NCI-H1417 treated with DMSO at 0.1 percent for 48 hours (cell line): Measurements from ENCODE around the gene MYO15A.

Experiments used
- DNase-seq: peaks from one replicate; lab custom pipeline; 2025; lab: John Stamatoyannopoulos, UW

Gene MYO15A

GRCh38 chr17:18102640-18103039, 5.9 kb upstream of the MYO15A start:
- no peak for DNase-seq

GRCh38 chr17:18105027-18105426, 3.5 kb upstream of the MYO15A start:
- no peak for DNase-seq

GRCh38 chr17:18105595-18105994, 3.0 kb upstream of the MYO15A start:
- DNase-seq, result no peak

- no peak for DNase-seq
Observed at GRCh38 chr17:18106211-18106610, 2.3 kb upstream of the MYO15A start.

- no peak for DNase-seq
Observed at GRCh38 chr17:18107061-18107790, 1.3 kb upstream of the MYO15A start.

GRCh38 chr17:18107971-18108370, 585 bp upstream of the MYO15A start:
- DNase-seq, result no peak

DNA sequence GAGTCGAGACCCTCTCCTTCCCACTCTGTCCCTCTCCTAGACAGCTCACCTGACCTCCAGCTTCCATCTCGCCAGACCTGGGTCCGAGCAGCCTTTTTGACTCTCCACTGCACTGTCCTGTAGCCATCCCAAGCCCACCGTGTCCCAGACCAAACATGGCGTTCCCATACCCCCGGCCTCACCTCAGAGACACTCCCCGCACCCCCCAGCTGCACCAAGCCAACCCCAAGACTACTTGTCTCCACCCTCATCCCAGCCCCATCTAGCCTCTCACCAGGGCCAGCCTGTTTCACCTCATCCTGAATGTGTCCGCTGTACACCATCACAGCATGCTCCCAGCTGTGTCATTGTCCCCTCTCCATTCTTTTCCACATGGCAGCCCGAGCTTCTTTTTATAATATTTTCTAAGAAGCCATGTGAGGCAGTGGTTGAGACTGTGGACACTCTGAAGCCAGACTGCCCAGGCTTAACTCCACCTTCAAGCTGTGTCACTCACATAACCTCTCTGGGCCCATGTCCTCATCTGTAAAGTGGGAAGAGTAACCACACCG, 1.5 kb downstream of the MYO15A start:
- no peak for DNase-seq

- DNase-seq, result no peak
Observed at GRCh38 chr17:18110636-18111145, 2.1 kb downstream of the MYO15A start.

DNA sequence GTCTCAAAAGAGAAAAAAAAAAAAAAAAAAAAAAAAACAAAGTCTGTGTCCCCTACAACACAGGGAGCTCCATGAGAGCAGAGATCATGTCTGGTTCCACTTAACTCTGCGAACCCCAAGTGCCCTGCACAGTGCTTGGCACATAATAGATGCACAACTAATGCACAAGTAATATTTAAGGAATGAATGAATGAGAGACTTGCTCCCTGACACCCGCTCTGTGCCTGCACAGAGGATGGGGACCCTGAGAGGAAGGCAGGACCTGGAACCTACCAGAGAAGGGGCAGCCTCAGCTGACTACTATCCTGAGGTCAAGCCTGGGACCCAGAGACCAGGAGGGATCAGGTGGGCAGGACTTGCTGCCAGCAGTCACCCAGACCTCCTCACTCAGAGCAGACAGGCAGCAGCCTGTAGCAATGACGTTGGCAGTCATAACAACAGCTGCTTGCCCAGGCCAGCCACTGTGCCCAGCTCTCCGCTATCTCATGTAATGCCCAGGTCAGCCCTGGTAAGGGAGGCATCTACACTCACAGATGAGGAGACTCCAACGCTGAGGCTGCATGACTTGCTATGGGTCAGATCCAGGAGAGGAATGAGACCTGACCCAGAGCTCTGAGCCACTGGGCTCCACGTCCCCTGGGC, 2.9 kb downstream of the MYO15A start:
- DNase-seq, result no peak

DNA sequence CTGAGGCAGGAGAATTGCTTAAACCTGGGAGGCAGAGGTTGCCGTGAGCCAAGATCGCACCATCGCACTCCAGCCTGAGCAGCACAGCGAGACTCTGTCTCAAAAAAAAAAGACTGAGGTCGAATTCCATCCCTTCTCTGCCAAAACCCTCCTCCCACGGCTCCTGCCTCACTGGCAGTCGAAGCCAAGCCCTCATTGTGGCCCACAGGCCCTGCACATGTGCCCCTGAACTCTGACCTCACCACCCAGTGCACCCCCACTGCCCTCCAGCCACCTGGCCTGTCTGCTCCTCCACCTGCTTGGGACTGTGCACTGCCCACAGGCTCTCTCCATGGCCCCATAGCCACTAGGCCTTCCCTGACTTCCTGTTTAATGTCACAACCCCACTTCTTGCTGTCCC, 7.0 kb downstream of the MYO15A start:
- DNase-seq, result no peak

DNA sequence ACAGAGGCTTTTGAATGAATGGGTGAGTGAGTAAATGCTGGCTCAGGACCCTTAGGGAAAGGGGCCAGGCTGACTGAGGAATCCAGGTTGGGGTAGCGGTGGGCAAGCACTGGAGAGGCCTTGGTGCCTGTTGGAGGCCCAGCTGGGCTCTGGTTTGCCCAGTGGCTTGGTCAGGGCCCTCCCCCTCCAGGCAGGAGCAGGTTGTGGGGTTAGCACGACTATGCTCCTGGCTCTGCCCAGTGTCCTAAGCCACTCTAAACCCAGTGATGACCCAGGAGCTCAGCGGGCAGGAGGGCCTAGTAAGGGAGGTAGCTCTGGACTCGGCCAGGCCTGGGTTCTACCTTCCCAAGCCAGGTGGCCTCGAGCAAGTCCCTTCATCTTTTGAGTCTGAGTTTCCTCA, 7.5 kb downstream of the MYO15A start:
- no peak for DNase-seq

- no peak for DNase-seq
Observed at GRCh38 chr17:18117533-18117932, 9.0 kb downstream of the MYO15A start.

DNA sequence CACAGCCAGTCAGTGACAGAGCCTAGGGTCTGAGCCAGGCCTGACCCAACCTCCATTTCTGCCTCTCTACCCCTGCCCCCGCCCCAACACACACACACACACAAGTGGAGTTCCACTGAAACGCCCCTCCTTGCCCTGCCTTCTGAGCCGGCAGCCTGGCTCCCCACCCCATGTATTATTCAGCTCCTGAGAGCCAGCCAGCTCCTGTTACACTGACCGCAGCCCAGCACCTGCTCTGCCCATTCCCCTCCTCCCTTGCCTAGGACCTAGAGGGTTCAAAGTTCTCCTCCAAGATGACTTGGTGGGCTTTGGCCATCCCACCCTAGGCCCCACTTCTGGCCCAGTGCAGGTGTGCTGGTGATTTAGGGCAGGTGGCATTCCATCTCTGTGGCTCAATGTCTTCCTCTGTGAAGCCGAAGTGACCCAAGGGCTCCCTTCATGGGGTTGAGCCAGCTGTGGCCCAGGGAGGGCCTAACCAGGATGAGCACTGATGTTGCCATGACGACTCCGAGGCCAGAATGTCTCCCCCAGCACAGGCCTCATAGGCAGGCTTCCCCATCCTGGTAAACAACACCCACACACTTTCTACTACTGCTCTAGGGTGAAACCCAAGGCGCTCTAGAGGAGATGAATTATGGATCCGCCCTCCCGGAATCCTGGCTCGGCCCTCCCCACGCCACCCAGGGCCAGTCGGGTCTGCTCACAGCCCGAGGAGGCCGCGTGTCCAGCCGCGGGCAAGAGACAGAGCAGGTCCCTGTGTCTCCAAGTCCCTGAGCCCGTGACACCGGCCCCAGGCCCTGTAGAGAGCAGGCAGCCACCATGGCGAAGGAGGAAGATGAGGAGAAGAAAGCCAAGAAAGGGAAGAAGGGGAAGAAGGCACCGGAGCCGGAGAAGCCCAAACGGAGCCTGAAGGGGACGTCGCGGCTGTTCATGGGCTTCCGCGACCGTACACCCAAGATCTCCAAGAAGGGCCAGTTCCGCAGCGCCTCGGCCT, 9.7 kb downstream of the MYO15A start:
- no peak for DNase-seq

- DNase-seq, result no peak
Observed at GRCh38 chr17:18119166-18119745, 10.7 kb downstream of the MYO15A start.

GRCh38 chr17:18119938-18120337, 11.4 kb downstream of the MYO15A start:
- DNase-seq, result no peak

- no peak for DNase-seq
Observed at GRCh38 chr17:18120461-18121017, 12.0 kb downstream of the MYO15A start.

DNA sequence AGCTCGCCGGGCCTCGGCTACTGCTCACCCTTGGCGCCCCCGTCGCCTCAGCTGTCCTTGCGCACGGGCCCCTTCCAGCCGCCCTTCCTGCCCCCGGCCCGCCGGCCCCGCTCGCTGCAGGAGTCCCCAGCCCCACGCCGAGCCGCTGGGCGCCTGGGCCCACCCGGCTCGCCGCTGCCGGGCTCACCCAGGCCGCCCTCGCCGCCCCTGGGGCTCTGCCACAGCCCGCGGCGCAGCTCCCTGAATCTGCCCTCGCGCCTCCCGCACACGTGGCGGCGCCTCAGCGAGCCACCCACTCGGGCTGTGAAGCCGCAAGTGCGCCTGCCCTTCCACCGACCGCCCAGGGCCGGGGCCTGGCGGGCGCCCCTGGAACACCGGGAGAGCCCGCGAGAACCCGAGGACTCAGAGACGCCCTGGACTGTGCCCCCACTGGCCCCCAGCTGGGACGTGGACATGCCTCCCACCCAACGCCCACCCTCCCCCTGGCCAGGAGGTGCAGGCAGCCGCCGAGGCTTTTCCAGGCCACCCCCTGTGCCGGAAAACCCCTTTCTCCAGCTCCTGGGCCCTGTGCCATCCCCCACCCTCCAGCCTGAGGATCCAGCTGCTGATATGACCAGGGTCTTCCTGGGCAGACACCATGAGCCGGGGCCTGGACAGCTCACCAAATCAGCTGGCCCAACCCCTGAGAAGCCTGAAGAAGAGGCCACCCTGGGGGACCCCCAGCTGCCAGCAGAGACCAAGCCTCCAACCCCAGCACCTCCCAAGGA, 12.8 kb downstream of the MYO15A start:
- no peak for DNase-seq

- no peak for DNase-seq
Observed at GRCh38 chr17:18122990-18123753, 14.6 kb downstream of the MYO15A start.

DNA sequence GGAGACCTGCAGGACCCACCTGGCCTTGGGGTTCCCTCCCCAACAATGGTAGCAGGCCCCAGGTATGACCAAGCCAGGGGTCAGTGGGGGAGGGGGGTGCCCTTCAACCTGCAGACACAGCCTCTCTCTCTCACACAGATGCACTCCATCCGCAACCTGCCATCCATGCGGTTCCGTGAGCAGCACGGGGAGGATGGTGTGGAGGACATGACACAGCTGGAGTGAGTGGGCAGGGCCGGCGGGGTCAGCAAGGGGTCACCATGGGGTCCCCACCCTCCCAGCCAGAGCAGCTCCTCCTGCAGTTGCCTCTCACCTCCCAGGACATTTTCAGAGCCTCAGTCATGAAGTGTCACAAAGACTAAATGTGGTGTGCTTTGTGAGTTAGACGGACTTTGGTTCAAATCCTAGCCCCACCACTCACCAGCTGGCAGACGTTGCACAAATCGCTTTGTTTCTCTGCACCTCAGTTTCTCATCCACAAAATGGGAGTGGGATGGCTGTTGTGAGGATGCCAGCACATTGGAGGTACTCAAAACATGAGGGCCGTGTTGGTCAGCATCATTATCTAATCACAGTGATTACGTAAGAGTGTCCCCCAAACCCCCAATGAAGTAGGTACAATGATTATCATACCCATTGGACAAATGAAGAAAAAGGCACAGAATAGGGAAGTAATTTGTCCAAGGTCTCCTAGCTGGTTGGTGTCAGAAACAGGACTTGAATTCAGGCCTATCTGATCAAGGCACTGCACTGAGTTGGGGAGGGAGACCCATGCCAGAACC, 16.0 kb downstream of the MYO15A start:
- DNase-seq, result no peak
